ENCODE data around the gene MFSD6L.

GRCh38 chr17:8781776-8782175, 17.4 kb downstream of the MFSD6L start:
- no peak for TF ChIP-seq CTCF (conservative IDR thresholded peaks at IDR 0.05 in 1 of 2, IDR thresholded peaks at IDR 0.05 in 1 of 2; ENCODE audit: extremely low read depth in 1 of 2, insufficient read depth in 1 of 2, low read depth in 1 of 2, low read length in 2 of 2)
- TF ChIP-seq EZH2 (IDR thresholded peaks at IDR 0.05; ENCODE audit: borderline replicate concordance, low read length): no peak
